Testis (tissue), 3 donors: Measurements from ENCODE around the gene PIGW. TPM values are rescaled to one million over a fixed set of nuclear protein-coding genes. Genes with fewer than 3 reads are reported as not detected.

ENCODE experiments used
- DNase-seq: peaks from one replicate; pipeline ENCODE4 v3.0.0-alpha.2; 2019
- H3K27ac ChIP-seq, 2 donors: fragments of 200-600 bp; sonication (generic); one replicate each; pipeline ENCODE4 v1.5.1; 2019
- H3K27me3 ChIP-seq: fragments of 200-600 bp; sonication (generic); one replicate; pipeline ENCODE4 v1.5.1; 2019
- H3K36me3 ChIP-seq: fragments of 200-600 bp; sonication (generic); one replicate; pipeline ENCODE4 v1.5.1; 2017; ENCODE audit warnings: low read depth; ENCODE audit errors: missing control alignments
- H3K4me1 ChIP-seq: fragments of 200-600 bp; sonication (generic); one replicate; pipeline ENCODE4 v1.5.1; 2019
- H3K4me3 ChIP-seq, 2 donors: fragments of 200-600 bp; sonication (generic); one replicate each; pipeline ENCODE4 v1.5.1; 2017 to 2019
- H3K9me3 ChIP-seq: fragments of 200-600 bp; sonication (generic); one replicate; pipeline ENCODE4 v1.5.1; 2017
- POLR2A ChIP-seq: fragments of 450-650 bp; IDR thresholded peaks from one replicate; pipeline ENCODE4 v1.6.1; 2017; ENCODE audit warnings: antibody characterized with exemption, mild to moderate bottlenecking, moderate library complexity
- WGBS, 2 donors: methylation state at CpG; one replicate each; pipeline ENCODE4 v1.1.5; 2018; 5-methylcytosine and 5-hydroxymethylcytosine counted together
- intact Hi-C: fragments of 100-400 bp; cut with DNase I; formaldehyde crosslinking; loops from one replicate; pipeline ENCODE4 v1.15.1; 2023; ENCODE audit warnings: low total_unique reads
- polyA plus RNA-seq: library from polyadenylated mRNA; stranded (reverse); fragments of 350-450 nt; fragmentation: Illumina TruSeq; extraction: RNeasy Lipid Tissue Mini Kit (QIAGEN cat#74804); gene quantifications from one replicate; pipeline ENCODE4 v1.2.3, GENCODE V29; 2014; ENCODE audit warnings: low read depth, low replicate concordance; ENCODE audit not compliant: insufficient read depth
- total RNA-seq, 2 donors: library from RNA; depleted of rRNA; stranded (reverse); fragments of >200 nt; gene quantifications; one replicate each; pipeline ENCODE4 v1.2.3, GENCODE V29; 2016
- TF ChIP-seq, protein P1 (sequence below), 3 experiments: fragments of 450-650 bp in 2 of 3; fragments of 200-600 bp in 1 of 3; sonication (generic) in 1 of 3; IDR thresholded peaks; one replicate each; pipeline ENCODE4 v1.5.1; 2016 to 2019; ENCODE audit warnings: antibody characterized with exemption in 3 of 3, mild to moderate bottlenecking in 2 of 3, moderate library complexity in 1 of 3

PIGW gene
- total and polyA plus RNA-seq, 3 donors from 2014 or later: 5.5 to 8.5 (median 7.6) TPM

DNA sequence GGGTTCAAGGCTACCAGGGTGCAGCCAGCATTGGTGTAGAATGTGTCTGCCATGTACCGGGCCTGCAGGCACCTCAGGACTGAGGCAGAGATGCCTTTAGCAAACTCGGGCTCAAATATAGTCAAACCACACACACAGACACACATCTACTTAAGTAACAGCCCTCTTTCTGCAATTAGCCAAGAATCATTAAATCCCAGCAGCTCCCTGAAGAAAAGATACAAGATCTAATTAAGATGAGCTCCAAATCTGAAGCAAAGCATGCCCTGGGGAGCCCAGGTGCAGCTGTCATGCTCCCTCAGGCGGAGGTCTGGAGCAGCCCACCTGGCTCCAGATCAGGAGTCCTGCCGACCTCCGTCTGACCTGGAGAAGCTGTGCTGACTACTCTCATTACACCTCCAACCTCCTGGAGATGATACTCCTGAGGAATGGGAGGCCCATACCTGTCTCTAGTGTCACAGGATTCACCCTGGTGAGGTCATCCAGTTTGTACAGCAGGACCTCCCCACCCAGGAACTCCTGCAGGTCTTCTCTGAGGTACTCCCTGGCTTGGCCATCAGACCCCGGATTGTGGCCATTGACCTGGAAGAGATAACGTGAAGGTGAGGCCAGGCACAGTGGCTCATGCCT lies 7.1 kb upstream of the PIGW start:
- intact Hi-C loops: no loop called here
- no peaks in the 10 kb centered on the region for H3K9me3 ChIP-seq
- H3K4me3 ChIP-seq: no peak overlapping the region
- WGBS, 2 donors: 86 to 95% methylated on average over 6 to 7 of the region's 7 CpGs
- DNase-seq: peak; percentile 7
- no peak for TF ChIP-seq POLR2A
- TF ChIP-seq, protein P1, sequence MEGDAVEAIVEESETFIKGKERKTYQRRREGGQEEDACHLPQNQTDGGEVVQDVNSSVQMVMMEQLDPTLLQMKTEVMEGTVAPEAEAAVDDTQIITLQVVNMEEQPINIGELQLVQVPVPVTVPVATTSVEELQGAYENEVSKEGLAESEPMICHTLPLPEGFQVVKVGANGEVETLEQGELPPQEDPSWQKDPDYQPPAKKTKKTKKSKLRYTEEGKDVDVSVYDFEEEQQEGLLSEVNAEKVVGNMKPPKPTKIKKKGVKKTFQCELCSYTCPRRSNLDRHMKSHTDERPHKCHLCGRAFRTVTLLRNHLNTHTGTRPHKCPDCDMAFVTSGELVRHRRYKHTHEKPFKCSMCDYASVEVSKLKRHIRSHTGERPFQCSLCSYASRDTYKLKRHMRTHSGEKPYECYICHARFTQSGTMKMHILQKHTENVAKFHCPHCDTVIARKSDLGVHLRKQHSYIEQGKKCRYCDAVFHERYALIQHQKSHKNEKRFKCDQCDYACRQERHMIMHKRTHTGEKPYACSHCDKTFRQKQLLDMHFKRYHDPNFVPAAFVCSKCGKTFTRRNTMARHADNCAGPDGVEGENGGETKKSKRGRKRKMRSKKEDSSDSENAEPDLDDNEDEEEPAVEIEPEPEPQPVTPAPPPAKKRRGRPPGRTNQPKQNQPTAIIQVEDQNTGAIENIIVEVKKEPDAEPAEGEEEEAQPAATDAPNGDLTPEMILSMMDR (IDR thresholded peaks at IDR 0.05): no peak
- no peaks in the 10 kb centered on the region for H3K4me1 ChIP-seq
- H3K36me3 ChIP-seq: no peaks in the 10 kb centered on the region
- H3K27me3 ChIP-seq: no peaks in the 10 kb centered on the region
- H3K27ac ChIP-seq: no peak overlapping the region

DNA sequence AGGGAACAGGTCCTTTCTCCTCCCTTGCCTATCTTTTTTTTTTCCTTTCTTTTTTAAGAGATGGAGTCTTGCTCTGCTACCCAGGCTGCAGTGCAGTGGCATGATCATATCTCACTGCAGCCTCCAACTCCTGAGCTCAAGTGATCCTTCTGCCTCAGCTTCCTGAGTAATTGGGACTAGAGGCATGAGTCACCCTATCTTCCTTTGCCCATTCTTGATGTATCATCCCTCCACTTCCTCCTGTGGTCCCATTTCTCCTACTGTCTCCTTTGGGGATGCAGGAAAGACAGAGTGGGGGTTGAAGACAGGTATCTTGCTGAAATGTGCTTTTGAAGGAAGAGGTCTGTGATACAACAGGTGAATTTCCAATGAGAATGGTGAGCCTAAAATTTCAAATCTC lies 5.7 kb upstream of the PIGW start:
- intact Hi-C loops: no loop called here
- no peaks in the 10 kb centered on the region for H3K27me3 ChIP-seq
- H3K4me3 ChIP-seq: no peak overlapping the region
- DNase-seq: no peak
- H3K9me3 ChIP-seq: no peaks in the 10 kb centered on the region
- TF ChIP-seq, protein P1 (IDR thresholded peaks at IDR 0.05): no peak
- no peak for TF ChIP-seq POLR2A
- no peak overlapping the region for H3K27ac ChIP-seq
- peaks cover 3% of the 10 kb centered on the region for H3K4me1 ChIP-seq
- no peaks in the 10 kb centered on the region for H3K36me3 ChIP-seq

DNA sequence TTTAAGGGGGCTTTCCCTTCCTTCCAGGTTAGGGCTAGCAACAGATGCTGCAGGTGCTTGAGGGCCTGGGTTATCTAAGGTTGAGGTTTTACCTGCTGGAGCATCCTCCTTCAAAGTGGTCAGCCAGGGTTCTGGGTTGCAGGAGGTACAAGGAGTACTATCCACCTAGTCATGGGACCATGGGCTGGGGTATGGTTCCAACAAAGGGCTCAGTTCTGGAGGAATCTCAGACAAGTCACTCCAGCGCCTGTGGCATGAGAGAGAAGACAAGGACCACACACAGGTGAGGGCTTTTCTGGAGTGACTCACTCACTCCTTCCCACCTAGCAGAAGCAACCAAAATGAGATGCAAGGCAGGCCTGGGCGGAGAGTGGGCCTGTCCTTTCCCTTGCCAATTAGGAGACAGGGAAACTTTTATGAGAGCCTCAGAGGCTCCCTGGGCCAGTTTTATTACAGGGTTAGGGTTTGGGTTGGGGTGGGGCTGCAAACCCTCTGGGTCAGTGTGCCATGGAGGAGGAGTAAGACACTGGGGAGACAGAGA lies 2.3 kb upstream of the PIGW start:
- intact Hi-C loops: no loop called here
- 78 to 93% methylated on average over 2 of the region's 2 CpGs for WGBS, 2 donors
- no peak for DNase-seq

DNA sequence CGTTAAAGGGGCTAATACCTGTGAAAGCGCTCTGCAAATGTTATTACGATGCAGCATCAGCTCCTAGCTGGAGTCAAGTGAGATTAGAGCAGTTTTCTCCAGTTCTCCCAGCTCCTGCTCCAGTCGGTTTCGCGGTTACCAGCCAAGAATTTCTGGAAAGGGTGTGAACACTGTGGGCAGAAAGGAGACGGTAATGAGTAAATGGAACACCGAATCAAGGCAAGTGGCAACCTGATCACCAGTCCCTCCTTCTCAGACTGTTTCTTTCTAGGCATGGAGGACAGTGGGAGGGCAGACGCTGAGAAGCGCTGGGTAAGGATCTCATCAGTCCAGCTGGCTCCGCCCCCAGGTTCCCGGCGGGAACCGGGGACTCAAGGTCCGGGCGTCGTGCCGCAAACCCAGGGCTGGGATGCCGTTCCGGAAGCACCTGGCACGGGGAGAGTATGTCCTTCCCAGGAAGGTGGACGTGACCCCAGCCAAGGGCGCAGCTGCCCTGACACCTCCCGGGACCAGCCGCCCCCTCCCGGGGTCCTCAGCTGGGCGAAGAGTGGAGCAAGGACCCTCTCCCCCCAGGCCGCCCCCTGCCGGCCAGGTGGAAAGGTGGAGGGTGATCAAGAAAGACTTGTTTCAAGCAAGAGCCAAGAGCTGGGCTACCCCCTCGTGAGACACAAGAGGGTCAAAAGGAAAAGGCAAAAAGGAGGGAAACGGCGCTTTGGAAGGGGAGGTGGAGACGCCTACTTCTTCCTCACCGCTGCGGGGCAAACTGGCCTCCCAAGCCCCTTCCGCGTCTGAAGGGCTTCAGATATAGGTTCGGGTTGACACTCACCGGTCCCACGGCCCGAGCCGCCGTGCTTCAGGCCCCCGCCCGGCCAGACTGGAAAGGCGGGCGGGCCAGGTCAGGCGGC lies 600 bp upstream of the PIGW start:
- peak; percentile 72 for DNase-seq
- Histone ChIP-seq H3K36me3 (no peaks in the 10 kb centered on the region), H3K4me1 (peaks cover 8% of the 10 kb centered on the region), H3K4me3 (peak overlapping the region; percentile 83 to 89), H3K9me3 (no peaks in the 10 kb centered on the region), H3K27me3 (no peaks in the 10 kb centered on the region), H3K27ac (peak overlapping the region; percentile 86 to 88)
- WGBS, 2 donors: 4 to 5% methylated on average over 39 to 48 of the region's 48 CpGs
- TF ChIP-seq POLR2A: no peak
- TF ChIP-seq, protein P1 (IDR thresholded peaks at IDR 0.05): peak in 2 of 3 experiments; percentile 32 to 46
- intact Hi-C loops: no loop called here

More for the DNA sequence above, 2.3 kb upstream of the PIGW start:
- Histone ChIP-seq H3K4me1 (peaks cover 8% of the 10 kb centered on the region), H3K4me3 (no peak overlapping the region), H3K9me3 (no peaks in the 10 kb centered on the region), H3K27ac (no peak overlapping the region), H3K27me3 (no peaks in the 10 kb centered on the region), H3K36me3 (no peaks in the 10 kb centered on the region)
- no peak for TF ChIP-seq POLR2A
- TF ChIP-seq, protein P1 (IDR thresholded peaks at IDR 0.05): no peak
